GF-D8 (cell line): Measurements from ENCODE around the gene TTC39B.

ENCODE experiments used
- DNase-seq: peaks from one replicate; lab custom pipeline; 2025; lab: John Stamatoyannopoulos, UW

TTC39B gene

GRCh38 chr9:15132091-15132490 lies 174.9 kb downstream of the TTC39B start:
- DNase-seq = no peak

DNA sequence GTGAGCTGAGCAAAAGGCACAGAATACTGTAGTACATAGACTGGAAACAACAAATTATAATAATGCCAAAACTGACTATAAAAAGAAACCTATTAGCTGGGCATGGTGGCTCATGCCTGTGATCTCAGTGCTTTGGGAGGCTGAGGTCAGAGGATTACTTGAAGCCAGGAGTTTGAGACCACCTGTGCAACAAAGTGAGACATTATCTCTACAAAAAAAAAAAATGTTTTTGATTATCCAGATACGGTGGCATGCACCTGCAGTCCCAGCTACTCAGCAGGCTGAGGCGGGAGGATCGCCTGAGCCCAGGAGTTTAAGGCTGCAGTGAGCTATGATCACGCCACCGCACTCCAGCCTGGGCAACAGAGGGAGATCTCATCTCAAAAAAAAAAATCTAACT lies 175.9 kb downstream of the TTC39B start:
- no peak for DNase-seq

DNA sequence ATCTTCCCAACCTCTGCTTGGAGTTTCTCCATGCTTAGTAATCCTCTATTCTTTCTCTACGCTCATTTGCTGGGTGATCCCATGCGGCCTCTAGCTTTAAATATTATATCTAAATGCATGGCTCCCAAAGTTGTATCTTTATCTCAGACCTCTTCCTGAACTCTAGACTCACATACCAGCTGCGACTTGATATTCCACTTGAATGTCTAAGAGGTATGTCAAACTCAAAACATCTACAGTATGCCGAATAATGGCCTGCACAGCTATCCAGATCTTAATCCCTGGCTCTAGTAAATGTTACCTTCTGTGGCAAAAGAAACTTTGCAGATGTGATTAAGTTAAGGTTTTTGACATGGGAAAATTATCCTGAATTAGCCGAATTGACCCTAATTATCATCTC lies 179.2 kb downstream of the TTC39B start:
- no peak for DNase-seq

DNA sequence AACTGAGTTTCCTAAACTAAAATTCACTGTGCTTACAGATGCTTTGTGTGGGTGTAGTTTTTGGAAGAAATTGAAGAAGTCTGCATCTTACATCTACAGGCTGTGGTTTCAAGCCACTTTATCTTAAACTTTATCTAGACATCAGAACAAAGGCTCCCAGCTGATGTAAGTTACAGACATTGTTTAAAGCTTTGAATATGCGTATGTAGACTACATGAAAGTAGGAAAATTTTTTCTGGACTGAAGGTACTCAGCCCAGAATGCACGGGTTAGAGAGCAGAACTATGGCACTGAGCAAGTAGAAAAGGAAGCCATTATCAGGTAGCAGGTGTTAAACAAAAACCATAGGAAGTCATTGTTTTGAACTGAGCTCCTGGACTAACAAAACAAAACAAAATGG lies 185.4 kb downstream of the TTC39B start:
- DNase-seq = no peak

DNA sequence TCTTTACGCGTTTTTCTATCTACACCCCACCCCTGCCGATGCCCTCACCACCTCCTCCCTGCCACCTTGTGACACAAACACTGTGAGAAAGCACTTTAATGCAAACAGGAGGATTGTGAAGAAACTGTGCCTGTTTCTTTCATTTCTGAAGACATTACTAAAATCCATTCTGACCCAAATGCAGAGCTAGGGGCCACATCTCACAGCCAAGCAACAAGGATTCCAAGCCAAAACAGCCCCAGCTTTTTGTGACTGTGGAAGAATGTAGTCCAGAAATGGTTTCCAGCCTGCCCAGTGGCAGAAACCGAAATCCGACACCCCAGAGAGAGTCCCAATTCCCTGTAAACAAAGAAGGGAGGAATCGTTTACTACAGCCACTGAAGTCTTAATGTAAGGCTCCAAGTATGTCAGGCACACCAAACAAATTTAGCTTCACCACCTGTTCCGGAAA lies 190.9 kb downstream of the TTC39B start:
- no peak for DNase-seq

GRCh38 chr9:15115702-15116101 lies 191.3 kb downstream of the TTC39B start:
- DNase-seq = no peak

DNA sequence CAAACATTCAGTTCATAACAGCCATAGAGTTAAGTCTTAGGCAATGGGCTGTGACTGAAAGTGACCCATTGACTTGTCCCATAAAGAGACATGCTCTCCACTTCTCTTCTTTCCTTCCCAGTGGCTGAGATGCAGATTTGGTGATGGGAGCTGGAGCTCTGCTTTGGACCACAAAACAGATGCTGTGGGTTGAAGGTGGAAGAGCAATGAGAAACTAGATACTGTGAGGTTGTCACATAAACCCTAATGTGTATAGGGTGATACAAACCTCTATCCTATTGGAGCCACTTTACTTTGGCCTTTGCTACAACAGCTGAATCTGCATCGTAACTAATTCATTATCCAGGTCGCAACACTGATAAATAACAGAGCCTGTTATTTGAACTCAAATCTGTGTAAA lies 192.0 kb downstream of the TTC39B start:
- no peak for DNase-seq
